Measurements from ENCODE around the gene SUPT20HL1.

DNA sequence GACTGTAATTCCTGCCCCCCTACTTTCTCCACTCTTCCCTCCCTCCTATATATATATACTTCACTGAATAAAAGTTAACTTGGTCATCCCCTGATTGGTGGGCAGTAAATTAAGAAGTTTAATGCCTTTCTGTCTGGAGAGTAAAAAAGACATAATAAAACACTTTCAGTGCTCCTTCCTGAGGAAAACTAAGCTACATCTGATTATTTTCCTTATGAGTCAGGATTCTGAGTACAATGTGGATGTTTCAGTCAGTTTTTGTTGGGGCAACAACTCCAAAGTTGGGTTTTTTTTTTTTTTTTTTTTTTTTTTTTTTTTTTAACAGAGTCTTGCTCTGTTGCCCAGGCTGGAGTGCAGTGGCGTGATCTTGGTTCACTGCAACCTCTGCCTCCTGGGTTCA is 24.6 kb upstream of the SUPT20HL1 start:
- no peak for TF ChIP-seq POLR2A (IDR thresholded peaks at IDR 0.05; ENCODE audit: low read depth)
- TF ChIP-seq, protein P1, sequence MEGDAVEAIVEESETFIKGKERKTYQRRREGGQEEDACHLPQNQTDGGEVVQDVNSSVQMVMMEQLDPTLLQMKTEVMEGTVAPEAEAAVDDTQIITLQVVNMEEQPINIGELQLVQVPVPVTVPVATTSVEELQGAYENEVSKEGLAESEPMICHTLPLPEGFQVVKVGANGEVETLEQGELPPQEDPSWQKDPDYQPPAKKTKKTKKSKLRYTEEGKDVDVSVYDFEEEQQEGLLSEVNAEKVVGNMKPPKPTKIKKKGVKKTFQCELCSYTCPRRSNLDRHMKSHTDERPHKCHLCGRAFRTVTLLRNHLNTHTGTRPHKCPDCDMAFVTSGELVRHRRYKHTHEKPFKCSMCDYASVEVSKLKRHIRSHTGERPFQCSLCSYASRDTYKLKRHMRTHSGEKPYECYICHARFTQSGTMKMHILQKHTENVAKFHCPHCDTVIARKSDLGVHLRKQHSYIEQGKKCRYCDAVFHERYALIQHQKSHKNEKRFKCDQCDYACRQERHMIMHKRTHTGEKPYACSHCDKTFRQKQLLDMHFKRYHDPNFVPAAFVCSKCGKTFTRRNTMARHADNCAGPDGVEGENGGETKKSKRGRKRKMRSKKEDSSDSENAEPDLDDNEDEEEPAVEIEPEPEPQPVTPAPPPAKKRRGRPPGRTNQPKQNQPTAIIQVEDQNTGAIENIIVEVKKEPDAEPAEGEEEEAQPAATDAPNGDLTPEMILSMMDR (IDR thresholded peaks at IDR 0.05), result no peak
